HG02610 (cell line): ENCODE results near the gene XIST.
"Not testable (repeated sequence)": the region's sequence is repeated elsewhere in the genome, so short reads cannot be mapped to it uniquely, and the experiment has no call there.

ENCODE experiments used
- ATAC-seq: cut with Tn5 transposase; IDR thresholded peaks from one replicate; pipeline ENCODE4 v1.9.1; 2021; ENCODE audit warnings: mild to moderate bottlenecking, moderate library complexity; ENCODE audit not compliant: unreplicated experiment

The XIST gene

GRCh38 chrX:73852467-73852866 lies at the start of gene XIST:
Gene XIST, minus strand, starts transcription at chrX:73852714.
- no peak for ATAC-seq

GRCh38 chrX:73898315-73898714 lies 45.8 kb upstream of the XIST start:
- ATAC-seq: not testable (repeated sequence)

- ATAC-seq: not testable (repeated sequence)
Measured at GRCh38 chrX:73892515-73893090, 40.1 kb upstream of the XIST start.

- not testable (repeated sequence) for ATAC-seq
Measured at GRCh38 chrX:73882260-73882659, 29.7 kb upstream of the XIST start.

- no peak for ATAC-seq
Measured at GRCh38 chrX:73877687-73878086, 25.2 kb upstream of the XIST start.

- ATAC-seq: no peak
Measured at GRCh38 chrX:73876911-73877310, 24.4 kb upstream of the XIST start.

GRCh38 chrX:73868916-73869315 lies 16.4 kb upstream of the XIST start:
- no peak for ATAC-seq

- no peak for ATAC-seq
Measured at GRCh38 chrX:73867144-73867543, 14.6 kb upstream of the XIST start.

GRCh38 chrX:73863852-73864251 lies 11.3 kb upstream of the XIST start:
- ATAC-seq: no peak

- no peak for ATAC-seq
Measured at GRCh38 chrX:73863268-73863667, 10.8 kb upstream of the XIST start.

GRCh38 chrX:73859622-73860021 lies 7.1 kb upstream of the XIST start:
- ATAC-seq: no peak

- peak; percentile 54 for ATAC-seq
Measured at GRCh38 chrX:73855546-73855945, 3.0 kb upstream of the XIST start.

GRCh38 chrX:73852022-73852421 lies 492 bp downstream of the XIST start:
- no peak for ATAC-seq

- ATAC-seq: no peak
Measured at GRCh38 chrX:73851014-73852009, 1.2 kb downstream of the XIST start.

- ATAC-seq: no peak
Measured at GRCh38 chrX:73850124-73851013, 2.1 kb downstream of the XIST start.

- no peak for ATAC-seq
Measured at GRCh38 chrX:73849073-73849472, 3.4 kb downstream of the XIST start.

GRCh38 chrX:73847991-73848390 lies 4.5 kb downstream of the XIST start:
- ATAC-seq: no peak

- ATAC-seq: no peak
Measured at GRCh38 chrX:73847100-73847499, 5.4 kb downstream of the XIST start.

- ATAC-seq: no peak
Measured at GRCh38 chrX:73842541-73843234, 9.8 kb downstream of the XIST start.

- no peak for ATAC-seq
Measured at GRCh38 chrX:73841337-73841736, 11.2 kb downstream of the XIST start.
